Stimulated activated CD4-positive, alpha-beta T cell treated with anti-CD3 and anti-CD28 coated beads, Interleukin-1b, Interleukin-23, amount 100 ng/mL, for 24 hours (primary cell): Measurements from ENCODE around the gene NEK3.
"Not testable (repeated sequence)": the region's sequence is repeated elsewhere in the genome, so short reads cannot be mapped to it uniquely, and the experiment has no call there.

Experiments
- DNase-seq, 4 experiments: peaks; one replicate each; pipeline ENCODE4 v3.0.0-alpha.2; 2020; ENCODE audit warnings: low read depth in 4 of 4, low spot score in 1 of 4

The NEK3 gene

DNA sequence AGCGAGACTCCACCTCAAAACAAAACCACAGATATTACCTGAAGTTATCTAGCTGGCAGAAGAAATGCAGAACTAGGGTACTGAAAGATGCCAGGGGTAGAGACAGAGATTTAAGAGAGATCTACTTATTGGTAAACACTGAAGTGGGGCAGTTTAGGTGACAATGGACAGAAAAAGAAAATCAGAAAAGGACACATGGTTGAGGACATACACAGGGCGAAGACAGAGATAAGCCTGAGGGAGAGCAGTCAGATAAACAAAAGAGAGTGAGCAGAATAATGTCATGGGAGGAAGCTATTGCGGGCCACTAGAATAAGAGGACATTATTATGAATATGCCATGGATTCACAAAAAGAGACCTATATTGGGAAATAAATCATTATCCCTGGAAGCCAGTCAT is 33.9 kb downstream of the NEK3 start:
- no peak for DNase-seq

DNA sequence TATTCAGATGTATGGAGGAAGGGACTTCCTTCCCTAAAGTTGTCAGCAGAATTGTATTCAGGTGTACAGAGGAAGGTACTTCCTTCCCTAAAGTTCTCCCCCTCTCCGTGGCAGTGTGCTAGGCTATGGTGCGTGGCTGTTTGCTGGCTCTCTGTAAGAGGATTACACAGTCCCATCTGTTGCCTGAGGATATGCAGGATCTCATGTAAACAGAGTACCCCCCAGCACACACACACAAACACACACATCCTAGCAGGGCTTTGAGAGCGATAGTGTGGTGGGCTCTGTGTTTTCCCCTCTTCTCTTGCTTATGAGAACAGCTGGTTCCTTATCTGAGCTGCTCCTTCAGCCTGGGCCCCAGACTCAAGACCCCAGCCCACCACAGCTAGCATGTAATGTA is 40.8 kb downstream of the NEK3 start:
- no peak for DNase-seq

GRCh38 chr13:52118095-52118494 is 41.3 kb downstream of the NEK3 start:
- DNase-seq = no peak

GRCh38 chr13:52112591-52112990 is 46.8 kb downstream of the NEK3 start:
- DNase-seq = no peak

GRCh38 chr13:52109116-52109670 is 50.2 kb downstream of the NEK3 start:
- DNase-seq = no peak

DNA sequence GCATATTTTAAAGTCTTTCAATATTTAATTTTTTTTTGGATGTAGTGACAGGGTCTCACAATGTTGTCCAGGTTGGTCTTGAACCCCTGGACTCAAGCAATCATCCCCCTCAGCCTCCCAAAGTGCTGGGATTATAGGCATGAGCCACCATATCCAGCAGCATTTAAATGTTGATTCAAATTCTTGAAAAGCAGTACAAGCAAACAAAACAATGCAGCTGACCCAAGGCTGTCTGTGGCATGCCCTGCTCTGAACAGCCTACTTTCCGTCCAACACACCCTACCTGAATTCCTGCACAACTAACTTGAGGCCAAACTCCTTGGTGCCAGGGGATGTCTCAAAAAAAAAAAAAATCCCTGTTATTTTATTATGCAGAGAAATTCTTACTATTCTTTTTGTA is 53.6 kb downstream of the NEK3 start:
- DNase-seq = no peak

DNA sequence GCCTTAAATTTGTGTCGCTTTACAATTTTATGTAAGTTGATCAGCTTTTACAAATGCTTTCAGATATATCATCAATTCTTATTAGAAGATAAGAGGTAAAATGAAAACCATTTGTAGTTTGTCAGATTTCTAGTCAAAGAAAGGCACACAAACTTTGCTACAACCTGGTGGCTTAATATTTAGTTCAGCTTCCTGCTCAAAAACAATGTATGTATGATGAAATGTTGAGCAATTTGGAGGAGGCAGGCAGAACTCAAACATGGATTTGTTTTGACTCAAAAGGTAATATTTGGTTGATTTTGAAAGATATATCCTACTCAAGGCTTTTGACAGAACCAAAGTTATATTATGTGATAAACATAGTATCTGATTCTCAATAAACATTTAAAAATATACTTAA is 54.8 kb downstream of the NEK3 start:
- no peak for DNase-seq

- no peak for DNase-seq
Observed at GRCh38 chr13:52103386-52103785, 56.0 kb downstream of the NEK3 start.

DNA sequence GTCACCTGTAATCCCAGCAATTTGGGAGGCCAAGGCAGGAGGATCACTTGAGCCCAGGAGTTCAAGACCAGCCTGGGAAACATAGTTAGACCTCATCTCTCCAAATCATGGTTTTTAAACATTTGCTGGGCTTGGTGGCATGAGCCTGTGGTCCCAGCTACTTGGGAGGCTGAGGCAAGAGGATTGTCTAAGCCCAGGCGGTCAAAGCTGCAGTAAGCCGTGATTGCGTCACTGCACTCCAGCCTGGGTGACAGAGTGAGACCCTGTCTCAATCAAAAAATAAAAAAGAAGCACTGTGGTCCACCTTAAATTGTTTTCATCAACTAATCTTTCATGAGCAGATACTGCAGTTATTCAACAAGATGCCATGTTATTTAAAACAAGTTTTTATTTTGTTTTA is 57.0 kb downstream of the NEK3 start:
- not testable (repeated sequence) for DNase-seq

- no peak for DNase-seq
Observed at GRCh38 chr13:52097197-52097596, 62.2 kb downstream of the NEK3 start.

- no peak for DNase-seq
Observed at GRCh38 chr13:52096748-52097147, 62.6 kb downstream of the NEK3 start.

DNA sequence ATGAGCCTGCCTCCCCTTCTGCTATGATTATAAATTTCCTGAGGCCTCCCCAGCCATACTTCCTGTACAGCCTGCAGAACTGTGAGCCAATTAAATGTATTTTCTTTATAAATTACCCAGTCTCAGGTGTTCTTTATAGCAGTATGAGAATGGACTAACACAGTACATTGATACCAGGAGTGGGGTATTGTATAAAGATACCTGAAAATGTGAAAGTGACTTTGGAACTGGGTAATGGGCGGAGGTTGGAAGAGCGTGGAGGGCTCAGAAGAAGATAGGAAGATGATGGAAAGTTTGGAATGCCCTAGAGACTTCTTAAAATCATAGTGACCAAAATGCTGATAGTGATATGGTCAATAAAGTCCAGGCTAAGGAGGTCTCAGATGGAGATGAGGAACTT is 63.3 kb downstream of the NEK3 start:
- DNase-seq = no peak

DNA sequence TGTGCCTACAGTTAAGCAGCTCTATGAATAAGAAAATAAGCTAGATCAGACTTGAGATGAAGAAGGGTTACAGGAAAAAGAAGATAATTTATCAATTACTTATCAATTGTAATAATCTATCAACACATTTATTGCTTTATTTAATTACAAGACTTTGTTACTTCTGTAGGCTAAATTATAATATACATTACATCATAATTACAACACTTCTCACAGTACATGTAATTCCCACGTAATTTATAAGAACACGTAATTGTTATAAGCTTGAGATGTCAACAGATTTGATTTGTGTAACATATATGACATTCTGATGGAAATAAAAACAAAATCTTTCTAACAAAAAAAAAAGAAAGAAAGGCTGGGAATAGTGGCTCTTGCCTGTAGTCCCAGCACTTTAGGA is 67.3 kb downstream of the NEK3 start:
- DNase-seq = no peak

- no peak for DNase-seq
Observed at GRCh38 chr13:52091473-52091872, 67.9 kb downstream of the NEK3 start.

GRCh38 chr13:52085421-52085820 is 74.0 kb downstream of the NEK3 start:
- DNase-seq = no peak

DNA sequence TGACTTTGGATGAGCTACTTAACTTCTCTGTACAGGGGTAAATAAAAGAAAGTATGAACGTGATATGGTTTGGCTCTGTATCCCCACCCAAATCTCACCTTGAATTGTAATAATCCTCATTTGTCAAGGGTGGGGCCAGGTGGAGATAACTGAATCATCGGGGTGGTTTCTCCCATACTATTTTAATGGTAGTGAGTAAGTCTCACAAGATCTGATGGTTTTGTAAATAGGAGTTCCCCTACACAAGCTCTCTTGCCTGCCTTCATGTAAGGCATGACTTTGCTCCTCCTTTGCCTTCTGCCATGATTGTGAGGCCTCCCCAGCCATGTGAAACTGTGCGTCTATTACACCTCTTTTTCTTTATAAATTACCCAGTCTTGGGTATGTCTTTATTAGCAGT is 74.4 kb downstream of the NEK3 start:
- DNase-seq = not testable (repeated sequence)
